Panc1 (cell line): ENCODE data around the gene CCDC185. TPM values are rescaled to one million over a fixed set of nuclear protein-coding genes. Genes with fewer than 3 reads are reported as not detected.

ENCODE experiments used
- ATAC-seq: fragments of 200-7000 bp; cut with Tn5 transposase; 2 replicates; pipeline ENCODE4 v1.9.1; 2020; ENCODE audit warnings: mild to moderate bottlenecking, moderate library complexity
- Bru-seq: library from RNA; stranded (reverse); fragments of 400-500 nt; gene quantifications from one replicate; lab custom pipeline; 2021; lab: Mats Ljungman, UMichigan
- BruChase-seq, 2 experiments: library from RNA; stranded (reverse); fragments of 400-500 nt; gene quantifications; one replicate each; lab custom pipeline; 2021; lab: Mats Ljungman, UMichigan
- BruUV-seq: library from RNA; stranded (reverse); fragments of 400-500 nt; replicated peaks from 2 replicates; lab custom pipeline; 2021; lab: Mats Ljungman, UMichigan
- CTCF ChIA-PET: fragments of 300-600 bp; sonication (Branson Sonifier 250); formaldehyde crosslinking; loops from one replicate; lab custom pipeline; 2022; ENCODE audit warnings: antibody characterized with exemption; lab: Charles Lee
- POLR2A ChIA-PET: fragments of 300-600 bp; sonication (Branson Sonifier 250); formaldehyde crosslinking; loops from one replicate; lab custom pipeline; 2022; ENCODE audit warnings: antibody characterized with exemption; lab: Charles Lee
- DNase-seq: peaks from one replicate; pipeline ENCODE4 v3.0.0-alpha.2; 2010; ENCODE audit warnings: low read depth, low spot score
- H3K27ac ChIP-seq: 2 replicates; pipeline ENCODE4 v1.5.1; 2011; ENCODE audit warnings: mild to moderate bottlenecking, low read length, inconsistent platforms
- H3K27me3 ChIP-seq: fragments of 200-500 bp; sonication (Bioruptor generic); 2 replicates; pipeline ENCODE4 v1.6.0; 2014; ENCODE audit warnings: low read length, inconsistent platforms; ENCODE audit not compliant: control insufficient read depth, insufficient read depth
- H3K36me3 ChIP-seq: fragments of 200-500 bp; sonication (Bioruptor generic); 2 replicates; pipeline ENCODE4 v1.5.1; 2014; ENCODE audit warnings: inconsistent platforms, mild to moderate bottlenecking, low read length, moderate library complexity; ENCODE audit not compliant: control insufficient read depth, insufficient read depth
- H3K4me1 ChIP-seq: 2 replicates; pipeline ENCODE4 v1.5.1; 2011; ENCODE audit warnings: inconsistent platforms, mild to moderate bottlenecking, low read length, moderate library complexity; ENCODE audit not compliant: control insufficient read depth, insufficient read depth
- H3K4me3 ChIP-seq, 2 experiments: 2 replicates each; pipeline ENCODE4 v1.5.1; 2011 to 2012; ENCODE audit warnings: low read depth in 2 of 2, low read length in 2 of 2, mild to moderate bottlenecking in 2 of 2, inconsistent platforms in 1 of 2, moderate library complexity in 1 of 2
- H3K9me3 ChIP-seq: fragments of 200-500 bp; sonication (Bioruptor generic); 2 replicates; pipeline ENCODE4 v1.5.1; 2014; ENCODE audit warnings: low read depth, mild to moderate bottlenecking, inconsistent platforms, low read length, moderate library complexity; ENCODE audit not compliant: control insufficient read depth, insufficient read depth
- POLR2AphosphoS5 ChIP-seq: IDR thresholded peaks from 2 replicates; pipeline ENCODE4 v1.6.1; 2012; ENCODE audit warnings: mild to moderate bottlenecking, low read depth, low read length, moderate library complexity
- SIN3A ChIP-seq: IDR thresholded peaks from 2 replicates; pipeline ENCODE4 v1.6.1; 2012; ENCODE audit warnings: low read depth, mild to moderate bottlenecking, low read length, moderate library complexity, borderline replicate concordance; ENCODE audit not compliant: insufficient read depth
- TCF7L2 ChIP-seq: IDR thresholded peaks from 2 replicates; pipeline ENCODE4 v1.6.1; 2011; ENCODE audit warnings: mild to moderate bottlenecking, low read depth, low read length, inconsistent platforms
- in situ Hi-C: cut with HindIII; loops from 2 replicates; pipeline ENCODE4 v1.10.0; 2016; ENCODE audit warnings: low sequenced_read_pairs, low pct_unique_long_range_greater_than_20kb
- intact Hi-C: fragments of 100-400 bp; cut with micrococcal nuclease; formaldehyde crosslinking; loops from one replicate; pipeline ENCODE4 v1.10.0; 2022; ENCODE audit not compliant: unreplicated experiment
- long read RNA-seq: library from polyadenylated mRNA; unstranded; transcript quantifications from one replicate; pipeline ENCODE4 v2.0.0, GENCODE V29; 2021; ENCODE audit not compliant: unreplicated experiment
- polyA plus RNA-seq: library from polyadenylated mRNA; unstranded; fragments of >200 nt; gene quantifications from one replicate; pipeline ENCODE4 v1.2.1, GENCODE V29; 2012; ENCODE audit warnings: missing spikeins; ENCODE audit not compliant: insufficient read length
- total RNA-seq: library from RNA; stranded (reverse); gene quantifications from one replicate; pipeline ENCODE4 v1.2.1, GENCODE V29; 2021; ENCODE audit not compliant: unreplicated experiment
- TF ChIP-seq, protein P1 (sequence below): fragments of 450-650 bp; IDR thresholded peaks from 2 replicates; pipeline ENCODE4 v1.5.1; 2017; ENCODE audit warnings: mild to moderate bottlenecking
- TF ChIP-seq, protein P2 (sequence below), 2 experiments: IDR thresholded peaks; 2 replicates each; pipeline ENCODE4 v1.6.1; 2011 to 2012; ENCODE audit warnings: low read depth in 2 of 2, control low read depth in 1 of 2, low read length in 1 of 2, mild to moderate bottlenecking in 1 of 2, moderate library complexity in 1 of 2; ENCODE audit not compliant: insufficient read depth in 1 of 2

Gene CCDC185
- total RNA-seq (not detected), Bru-seq, nascent RNA (not detected), BruChase-seq, experiment 1, labeled RNA remaining after a 2-hour chase (not detected), BruChase-seq, experiment 2, labeled RNA remaining after a 6-hour chase (not detected)
- not detected for polyA plus RNA-seq
- long read RNA-seq: 0 reads

DNA sequence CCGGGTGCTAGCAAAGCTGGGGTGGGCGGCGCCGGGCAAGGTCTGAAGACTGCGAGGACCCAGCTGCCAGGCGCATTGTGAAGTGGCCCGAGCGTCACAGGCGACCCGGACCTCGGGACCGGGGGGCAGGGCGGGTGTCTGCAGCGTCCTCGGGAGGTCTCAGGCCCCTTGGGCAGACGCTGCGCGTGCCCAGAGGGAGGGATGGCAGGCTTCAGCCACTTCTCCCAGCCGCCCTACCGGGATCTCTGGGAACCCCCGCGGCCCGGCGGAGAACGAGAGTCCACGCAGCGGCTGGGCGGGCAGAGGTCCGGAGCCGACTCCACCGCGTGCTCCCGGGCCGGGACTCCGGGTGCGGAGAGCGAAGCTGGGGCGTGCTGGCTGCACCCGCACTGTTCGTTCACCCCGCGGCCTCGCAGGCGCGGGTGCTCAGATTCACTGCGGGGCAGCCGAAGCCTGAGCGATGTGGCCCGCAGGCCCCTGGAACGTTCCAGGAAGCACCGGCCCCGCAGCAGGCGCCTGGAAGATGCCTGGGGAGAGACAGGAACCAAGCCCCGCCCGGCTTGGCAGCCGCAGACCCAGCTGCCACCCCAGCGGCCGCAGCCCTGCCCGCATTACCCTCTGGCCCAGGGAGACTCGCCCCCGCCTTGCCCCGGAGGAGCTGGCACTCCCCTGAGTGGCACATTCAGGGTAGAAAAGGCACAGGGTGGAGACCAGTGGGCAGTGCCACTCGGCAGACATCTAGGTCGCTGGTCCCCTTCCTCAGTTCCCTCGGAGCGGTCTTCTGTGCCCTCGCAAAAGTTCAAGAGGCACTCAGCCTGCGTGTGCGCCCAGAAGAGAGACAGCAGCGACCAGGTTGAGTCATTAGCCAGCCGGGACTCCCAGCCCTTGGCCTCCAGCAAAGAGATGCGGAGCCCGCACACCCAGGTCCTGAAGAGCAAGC lies at the start of gene CCDC185:
TSS of gene CCDC185 (plus strand) at position 141 of the 940 bp plus-strand sequence. CDS start at position 202, 61 bp downstream.
- no peaks in the 10 kb centered on the region for H3K9me3 ChIP-seq
- POLR2A ChIA-PET: no interaction called here
- no peaks in the 10 kb centered on the region for H3K36me3 ChIP-seq
- intact Hi-C loops: no loop called here
- CTCF ChIA-PET: interaction anchor here (0.6 to 0.7 kb wide), 2 partner anchors 164 to 332 kb away, joined by 3 read pairs; no protein-coding TSS in a partner anchor
- H3K27me3 ChIP-seq: peaks cover under 1% of the 10 kb centered on the region
- peak within 1 kb of the TSS in 1 of 2 experiments; percentile 8; a peak in 1 of 4 replicates for H3K4me3 ChIP-seq
- DNase-seq (no peak), ATAC-seq (peak; percentile 59)
- H3K4me1 ChIP-seq: no peaks in the 10 kb centered on the region
- TF ChIP-seq, protein P1, sequence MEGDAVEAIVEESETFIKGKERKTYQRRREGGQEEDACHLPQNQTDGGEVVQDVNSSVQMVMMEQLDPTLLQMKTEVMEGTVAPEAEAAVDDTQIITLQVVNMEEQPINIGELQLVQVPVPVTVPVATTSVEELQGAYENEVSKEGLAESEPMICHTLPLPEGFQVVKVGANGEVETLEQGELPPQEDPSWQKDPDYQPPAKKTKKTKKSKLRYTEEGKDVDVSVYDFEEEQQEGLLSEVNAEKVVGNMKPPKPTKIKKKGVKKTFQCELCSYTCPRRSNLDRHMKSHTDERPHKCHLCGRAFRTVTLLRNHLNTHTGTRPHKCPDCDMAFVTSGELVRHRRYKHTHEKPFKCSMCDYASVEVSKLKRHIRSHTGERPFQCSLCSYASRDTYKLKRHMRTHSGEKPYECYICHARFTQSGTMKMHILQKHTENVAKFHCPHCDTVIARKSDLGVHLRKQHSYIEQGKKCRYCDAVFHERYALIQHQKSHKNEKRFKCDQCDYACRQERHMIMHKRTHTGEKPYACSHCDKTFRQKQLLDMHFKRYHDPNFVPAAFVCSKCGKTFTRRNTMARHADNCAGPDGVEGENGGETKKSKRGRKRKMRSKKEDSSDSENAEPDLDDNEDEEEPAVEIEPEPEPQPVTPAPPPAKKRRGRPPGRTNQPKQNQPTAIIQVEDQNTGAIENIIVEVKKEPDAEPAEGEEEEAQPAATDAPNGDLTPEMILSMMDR: no peak
- TF ChIP-seq POLR2AphosphoS5 (no peak), TCF7L2 (no peak), SIN3A (no peak)
- TF ChIP-seq, protein P2, sequence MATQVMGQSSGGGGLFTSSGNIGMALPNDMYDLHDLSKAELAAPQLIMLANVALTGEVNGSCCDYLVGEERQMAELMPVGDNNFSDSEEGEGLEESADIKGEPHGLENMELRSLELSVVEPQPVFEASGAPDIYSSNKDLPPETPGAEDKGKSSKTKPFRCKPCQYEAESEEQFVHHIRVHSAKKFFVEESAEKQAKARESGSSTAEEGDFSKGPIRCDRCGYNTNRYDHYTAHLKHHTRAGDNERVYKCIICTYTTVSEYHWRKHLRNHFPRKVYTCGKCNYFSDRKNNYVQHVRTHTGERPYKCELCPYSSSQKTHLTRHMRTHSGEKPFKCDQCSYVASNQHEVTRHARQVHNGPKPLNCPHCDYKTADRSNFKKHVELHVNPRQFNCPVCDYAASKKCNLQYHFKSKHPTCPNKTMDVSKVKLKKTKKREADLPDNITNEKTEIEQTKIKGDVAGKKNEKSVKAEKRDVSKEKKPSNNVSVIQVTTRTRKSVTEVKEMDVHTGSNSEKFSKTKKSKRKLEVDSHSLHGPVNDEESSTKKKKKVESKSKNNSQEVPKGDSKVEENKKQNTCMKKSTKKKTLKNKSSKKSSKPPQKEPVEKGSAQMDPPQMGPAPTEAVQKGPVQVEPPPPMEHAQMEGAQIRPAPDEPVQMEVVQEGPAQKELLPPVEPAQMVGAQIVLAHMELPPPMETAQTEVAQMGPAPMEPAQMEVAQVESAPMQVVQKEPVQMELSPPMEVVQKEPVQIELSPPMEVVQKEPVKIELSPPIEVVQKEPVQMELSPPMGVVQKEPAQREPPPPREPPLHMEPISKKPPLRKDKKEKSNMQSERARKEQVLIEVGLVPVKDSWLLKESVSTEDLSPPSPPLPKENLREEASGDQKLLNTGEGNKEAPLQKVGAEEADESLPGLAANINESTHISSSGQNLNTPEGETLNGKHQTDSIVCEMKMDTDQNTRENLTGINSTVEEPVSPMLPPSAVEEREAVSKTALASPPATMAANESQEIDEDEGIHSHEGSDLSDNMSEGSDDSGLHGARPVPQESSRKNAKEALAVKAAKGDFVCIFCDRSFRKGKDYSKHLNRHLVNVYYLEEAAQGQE (IDR thresholded peaks at IDR 0.05; ENCODE audit: insufficient read depth in 1 of 2, low read depth in 2 of 2, low read length in 1 of 2): no peak
- no TSS peak for BruUV-seq
- in situ Hi-C loops: no loop called here
- no peak within 1 kb of the TSS for H3K27ac ChIP-seq

DNA sequence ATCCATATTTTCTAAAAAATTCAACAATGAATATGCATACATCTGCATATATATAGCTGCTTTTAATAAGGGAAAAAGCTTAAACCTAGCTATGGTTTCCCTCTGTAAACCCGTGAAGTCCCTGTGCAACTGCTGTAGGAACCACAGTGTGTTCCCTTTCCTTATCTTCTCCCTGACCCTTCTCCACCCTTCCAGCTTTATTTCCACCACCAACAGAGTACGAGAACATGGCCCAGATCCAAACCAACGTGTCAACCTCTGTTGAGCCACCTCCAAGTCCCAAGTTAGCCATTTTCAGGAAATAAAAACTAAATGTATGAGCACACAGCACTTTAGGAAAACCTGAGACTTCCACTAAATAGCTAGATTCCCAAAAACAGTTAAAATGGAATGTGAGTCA lies 49.5 kb upstream of the CCDC185 start:
- no TSS peak for BruUV-seq
- Histone ChIP-seq H3K27me3 (peaks cover 2% of the 10 kb centered on the region), H3K4me1 (no peaks in the 10 kb centered on the region), H3K36me3 (no peaks in the 10 kb centered on the region), H3K9me3 (no peaks in the 10 kb centered on the region), H3K4me3 (no peak overlapping the region), H3K27ac (no peak overlapping the region)
- intact Hi-C loops: no loop called here
- in situ Hi-C loops: no loop called here
- TF ChIP-seq, protein P2 (IDR thresholded peaks at IDR 0.05; ENCODE audit: insufficient read depth in 1 of 2, low read depth in 2 of 2, low read length in 1 of 2): no peak
- TF ChIP-seq, protein P1: no peak
- TF ChIP-seq TCF7L2: no peak
- TF ChIP-seq SIN3A: no peak
- no peak for TF ChIP-seq POLR2AphosphoS5
- DNase-seq: no peak
- POLR2A ChIA-PET: no interaction called here
- CTCF ChIA-PET: no interaction called here
- ATAC-seq: no peak
